OCI-LY1 (cell line): Measurements from ENCODE around the gene PURA.

Experiments used
- H2AFZ ChIP-seq: fragments of 200-600 bp; sonication (generic), shearing (Covaris generic); 2 replicates; pipeline ENCODE4 v1.6.0; 2014; ENCODE audit warnings: antibody characterized with exemption, mild to moderate bottlenecking, low read length
- H3F3A ChIP-seq: fragments of 200-600 bp; sonication (generic), shearing (Covaris generic); 2 replicates; pipeline ENCODE4 v1.6.0; 2014; ENCODE audit warnings: mild to moderate bottlenecking, antibody characterized with exemption, low read length, moderate library complexity; ENCODE audit not compliant: insufficient read depth
- H3K27ac ChIP-seq: fragments of 200-600 bp; sonication (generic); 2 replicates; pipeline ENCODE4 v1.5.1; 2014; ENCODE audit warnings: low read length, mixed run types, mild to moderate bottlenecking, low read depth; ENCODE audit not compliant: poor library complexity, severe bottlenecking
- H3K27me3 ChIP-seq: fragments of 200-600 bp; sonication (generic); 2 replicates; pipeline ENCODE4 v1.6.0; 2014; ENCODE audit warnings: antibody characterized with exemption, mild to moderate bottlenecking, low read length, moderate library complexity; ENCODE audit not compliant: insufficient read depth
- H3K36me3 ChIP-seq: fragments of 200-600 bp; sonication (generic); 2 replicates; pipeline ENCODE4 v1.6.1; 2014; ENCODE audit warnings: mild to moderate bottlenecking, antibody characterized with exemption, low read length, moderate library complexity, mixed read lengths; ENCODE audit not compliant: insufficient read depth
- H3K4me1 ChIP-seq: fragments of 200-600 bp; sonication (generic); 2 replicates; pipeline ENCODE4 v1.5.1; 2014; ENCODE audit warnings: mild to moderate bottlenecking, low read length, moderate library complexity; ENCODE audit not compliant: insufficient read depth, severe bottlenecking
- H3K4me2 ChIP-seq: fragments of 200-600 bp; sonication (generic), shearing (Covaris generic); 2 replicates; pipeline ENCODE4 v1.6.1; 2014; ENCODE audit warnings: low read length
- H3K4me3 ChIP-seq: fragments of 200-600 bp; sonication (generic); 2 replicates; pipeline ENCODE4 v1.5.1; 2014; ENCODE audit warnings: low read length, low read depth, mild to moderate bottlenecking, mixed read lengths; ENCODE audit not compliant: poor library complexity, severe bottlenecking
- H3K79me2 ChIP-seq: fragments of 200-600 bp; shearing (Covaris generic); 2 replicates; pipeline ENCODE4 v1.6.1; 2016; ENCODE audit warnings: mixed run types, low read length, mixed read lengths; ENCODE audit not compliant: insufficient read depth
- H3K9ac ChIP-seq: fragments of 200-600 bp; sonication (generic), shearing (Covaris generic); 2 replicates; pipeline ENCODE4 v1.6.1; 2014; ENCODE audit warnings: mild to moderate bottlenecking, low read length, mixed read lengths
- H3K9me2 ChIP-seq: fragments of 200-600 bp; sonication (generic), shearing (Covaris generic); 2 replicates; pipeline ENCODE4 v1.6.1; 2014; ENCODE audit warnings: low read depth, mild to moderate bottlenecking, low read length, mixed read lengths
- H3K9me3 ChIP-seq: fragments of 200-600 bp; shearing (Covaris generic); 2 replicates; pipeline ENCODE4 v1.6.1; 2014; ENCODE audit warnings: low read length, mixed read lengths
- H4K20me1 ChIP-seq: fragments of 200-600 bp; sonication (generic), shearing (Covaris generic); 2 replicates; pipeline ENCODE4 v1.6.0; 2016; ENCODE audit warnings: mild to moderate bottlenecking, low read length; ENCODE audit not compliant: insufficient read depth
- EZH2 ChIP-seq: fragments of 200-600 bp; sonication (generic), shearing (Covaris generic); IDR thresholded peaks from 2 replicates; pipeline ENCODE4 v1.8.0; 2017; ENCODE audit warnings: borderline replicate concordance, mixed run types, mild to moderate bottlenecking, antibody characterized with exemption, low read length, moderate library complexity, mixed read lengths
- TF ChIP-seq, protein P1 (sequence below): fragments of 200-600 bp; sonication (generic), shearing (Covaris generic); IDR thresholded peaks from 2 replicates; pipeline ENCODE4 v1.5.1; 2017; ENCODE audit warnings: mild to moderate bottlenecking, antibody characterized with exemption, low read length, moderate library complexity, mixed read lengths

PURA gene

DNA sequence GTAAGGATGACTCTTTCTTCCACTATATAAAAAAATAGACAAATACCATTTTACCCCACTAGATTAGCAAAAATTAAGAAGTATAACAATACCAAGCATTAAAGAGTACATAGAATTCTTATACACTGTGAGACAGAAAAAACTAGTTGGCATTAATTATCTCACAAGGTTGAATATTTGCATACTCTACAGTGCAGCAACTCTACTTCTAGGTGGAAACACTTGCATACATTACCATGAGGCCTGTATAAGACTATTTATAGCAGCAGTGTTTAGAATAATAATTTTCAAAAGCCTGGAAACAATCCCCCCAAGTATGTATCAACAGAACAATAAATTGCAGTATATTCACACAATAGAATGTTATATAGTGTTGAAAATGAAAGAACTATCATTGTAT is 19.0 kb upstream of the PURA start:
- Histone ChIP-seq H3F3A (no peaks in the 10 kb centered on the region), H3K4me1 (no peaks in the 10 kb centered on the region), H3K4me2 (no peak overlapping the region), H3K9ac (no peak overlapping the region), H3K27ac (no peak overlapping the region), H3K79me2 (no peaks in the 10 kb centered on the region), H3K9me2 (no peaks in the 10 kb centered on the region), H3K4me3 (no peak overlapping the region), H3K36me3 (no peaks in the 10 kb centered on the region; the same call in 1 of the 2 replicates), H3K27me3 (no peaks in the 10 kb centered on the region), H3K9me3 (peaks cover 7% of the 10 kb centered on the region), H4K20me1 (no peaks in the 10 kb centered on the region), H2AFZ (no peak overlapping the region)
- no peak for TF ChIP-seq EZH2
- TF ChIP-seq, protein P1, sequence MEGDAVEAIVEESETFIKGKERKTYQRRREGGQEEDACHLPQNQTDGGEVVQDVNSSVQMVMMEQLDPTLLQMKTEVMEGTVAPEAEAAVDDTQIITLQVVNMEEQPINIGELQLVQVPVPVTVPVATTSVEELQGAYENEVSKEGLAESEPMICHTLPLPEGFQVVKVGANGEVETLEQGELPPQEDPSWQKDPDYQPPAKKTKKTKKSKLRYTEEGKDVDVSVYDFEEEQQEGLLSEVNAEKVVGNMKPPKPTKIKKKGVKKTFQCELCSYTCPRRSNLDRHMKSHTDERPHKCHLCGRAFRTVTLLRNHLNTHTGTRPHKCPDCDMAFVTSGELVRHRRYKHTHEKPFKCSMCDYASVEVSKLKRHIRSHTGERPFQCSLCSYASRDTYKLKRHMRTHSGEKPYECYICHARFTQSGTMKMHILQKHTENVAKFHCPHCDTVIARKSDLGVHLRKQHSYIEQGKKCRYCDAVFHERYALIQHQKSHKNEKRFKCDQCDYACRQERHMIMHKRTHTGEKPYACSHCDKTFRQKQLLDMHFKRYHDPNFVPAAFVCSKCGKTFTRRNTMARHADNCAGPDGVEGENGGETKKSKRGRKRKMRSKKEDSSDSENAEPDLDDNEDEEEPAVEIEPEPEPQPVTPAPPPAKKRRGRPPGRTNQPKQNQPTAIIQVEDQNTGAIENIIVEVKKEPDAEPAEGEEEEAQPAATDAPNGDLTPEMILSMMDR, result no peak

GRCh38 chr5:140101179-140101578 is 12.7 kb upstream of the PURA start:
- no peak overlapping the region for H3K27ac ChIP-seq
- H3K9me2 ChIP-seq, result no peaks in the 10 kb centered on the region
- H4K20me1 ChIP-seq, result no peaks in the 10 kb centered on the region
- no peak overlapping the region for H2AFZ ChIP-seq
- TF ChIP-seq, protein P1, result no peak
- TF ChIP-seq EZH2, result no peak
- no peaks in the 10 kb centered on the region for H3F3A ChIP-seq
- H3K4me1 ChIP-seq, result no peaks in the 10 kb centered on the region
- H3K36me3 ChIP-seq, result no peaks in the 10 kb centered on the region
- H3K79me2 ChIP-seq, result no peaks in the 10 kb centered on the region
- H3K9ac ChIP-seq, result no peak overlapping the region
- no peak overlapping the region for H3K4me3 ChIP-seq
- no peaks in the 10 kb centered on the region for H3K9me3 ChIP-seq
- H3K4me2 ChIP-seq, result no peak overlapping the region
- no peaks in the 10 kb centered on the region for H3K27me3 ChIP-seq

DNA sequence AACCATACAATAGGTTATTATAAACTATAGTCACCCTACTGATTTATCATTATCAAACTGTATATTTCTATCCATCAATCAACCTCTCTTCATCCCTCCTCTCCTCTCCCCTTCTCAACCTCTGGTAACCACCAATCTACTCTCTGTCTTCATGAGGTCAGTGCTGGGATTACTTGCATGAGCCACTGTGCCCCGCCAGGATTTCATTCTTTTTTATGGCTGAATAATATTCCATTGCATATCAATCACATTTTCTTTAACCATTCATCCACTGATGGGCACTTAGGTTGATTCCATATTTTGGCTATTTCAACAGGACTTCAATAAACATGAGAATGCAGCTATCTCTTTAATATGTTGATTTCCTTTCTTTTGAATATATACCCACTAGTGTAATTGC is 10.8 kb upstream of the PURA start:
- Histone ChIP-seq H3K4me2 (no peak overlapping the region), H3K36me3 (no peaks in the 10 kb centered on the region), H4K20me1 (no peaks in the 10 kb centered on the region), H3F3A (no peaks in the 10 kb centered on the region; the same call in 1 of the 2 replicates), H3K27me3 (no peaks in the 10 kb centered on the region), H3K9me3 (no peaks in the 10 kb centered on the region), H3K27ac (no peak overlapping the region), H3K4me3 (no peak overlapping the region), H3K9ac (no peak overlapping the region), H3K79me2 (no peaks in the 10 kb centered on the region), H3K4me1 (peaks cover 8% of the 10 kb centered on the region), H3K9me2 (no peaks in the 10 kb centered on the region), H2AFZ (no peak overlapping the region)
- TF ChIP-seq, protein P1, result no peak
- no peak for TF ChIP-seq EZH2
